ENCODE measurements around the gene SPTBN5.

DNA sequence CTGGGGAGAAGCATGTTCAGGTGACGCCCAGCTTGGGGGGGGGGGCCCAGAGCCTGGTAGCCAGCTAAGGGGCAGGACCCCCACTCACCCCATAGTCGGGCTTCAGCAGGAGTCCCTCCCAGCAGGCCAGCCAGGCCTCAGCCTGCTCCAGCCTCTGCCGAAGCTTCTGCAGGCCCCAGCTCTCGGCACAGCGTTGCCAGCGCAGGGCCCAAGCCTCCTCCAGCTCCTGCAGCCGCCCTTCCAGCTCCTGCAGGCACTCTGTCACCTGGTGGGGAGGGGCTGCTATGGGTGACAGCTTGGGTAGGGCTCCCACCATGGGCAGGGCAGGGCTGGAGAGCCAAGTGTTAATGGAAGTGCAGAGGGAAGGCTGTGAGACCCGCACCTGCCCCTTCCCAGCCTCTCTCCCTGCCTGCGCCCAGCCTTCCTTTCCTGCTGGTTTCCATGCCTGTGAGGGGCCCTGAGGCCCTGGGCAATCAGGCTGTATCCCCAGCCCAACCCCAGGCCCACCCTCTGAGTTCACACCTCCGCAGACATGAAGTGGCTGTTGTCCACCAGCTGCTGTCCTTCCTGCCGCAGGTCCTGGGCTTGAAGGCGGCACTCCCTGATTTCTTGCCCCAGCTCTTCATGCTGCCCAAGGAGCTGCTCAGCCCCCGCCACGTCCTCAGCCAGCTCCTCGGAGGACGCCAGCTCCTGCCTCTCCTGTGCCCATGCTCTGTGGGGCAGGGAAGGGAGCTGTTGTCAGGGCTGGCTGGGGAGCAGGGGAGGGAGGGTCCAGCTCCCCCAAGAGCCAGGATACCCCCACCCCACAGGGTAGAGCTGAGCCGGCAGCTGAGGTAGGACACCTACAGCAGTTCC lies 40.9 kb downstream of the SPTBN5 start:
- TF ChIP-seq POLR2A (IDR thresholded peaks at IDR 0.05; ENCODE audit: low read depth, low read length) (no peak), TAF1 (IDR thresholded peaks at IDR 0.05; ENCODE audit: borderline replicate concordance, low read depth, low read length) (no peak)
